Renal cortical epithelial cell (primary cell): ENCODE measurements around the gene GPR21. TPM values are rescaled to one million over a fixed set of nuclear protein-coding genes. Genes with fewer than 3 reads are reported as not detected.

Experiments
- DNase-seq: peaks from one replicate; pipeline ENCODE4 v3.0.0-alpha.2; 2011; ENCODE audit warnings: low read depth
- total RNA-seq: library from RNA; depleted of rRNA; stranded (reverse); fragments of >200 nt; gene quantifications from 2 replicates; pipeline ENCODE4 v1.2.3, GENCODE V29; 2014

GPR21 gene
- total RNA-seq, 1 donor from 2014 or later: 0.50 TPM

GRCh38 chr9:123063896-123064295 is 30.4 kb downstream of the GPR21 start:
- no peak for DNase-seq

DNA sequence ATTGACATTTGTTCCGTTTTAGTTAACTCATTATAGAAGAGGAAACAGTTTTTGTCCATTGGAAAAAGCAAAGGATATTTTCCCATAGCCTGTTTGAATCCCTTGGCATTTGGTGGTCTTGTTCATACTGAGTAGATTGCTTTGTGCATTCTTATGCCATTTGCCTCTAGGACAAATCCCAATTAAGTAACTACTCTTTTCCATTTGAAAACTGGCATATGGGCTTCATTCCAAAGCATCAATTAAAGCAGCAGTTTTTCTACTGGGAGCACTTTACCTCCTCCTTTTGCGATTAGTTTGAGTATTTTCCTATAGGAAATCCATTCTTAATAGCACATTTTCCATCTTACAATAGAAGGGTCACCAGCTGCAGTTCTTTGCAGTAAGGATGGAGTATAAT is 31.2 kb downstream of the GPR21 start:
- DNase-seq: no peak

DNA sequence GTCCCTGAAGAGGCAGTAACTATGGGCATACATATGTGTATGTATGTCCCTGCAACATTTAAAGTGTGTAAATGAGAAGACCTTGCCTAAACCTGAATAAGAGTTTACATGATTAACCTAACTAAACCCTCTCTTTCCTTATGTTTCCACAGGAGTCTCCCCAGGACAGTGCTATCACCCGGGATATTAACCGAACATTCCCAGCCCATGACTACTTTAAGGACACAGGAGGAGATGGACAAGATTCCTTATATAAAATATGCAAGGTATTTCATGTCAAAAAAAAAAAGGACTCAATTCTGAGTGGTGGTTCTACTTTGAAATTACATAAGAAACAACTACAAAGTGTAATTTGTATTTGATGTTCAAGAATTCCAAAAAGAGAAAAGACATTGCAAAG is 31.7 kb downstream of the GPR21 start:
- no peak for DNase-seq

- no peak for DNase-seq
Measured at GRCh38 chr9:123067136-123067535, 33.7 kb downstream of the GPR21 start.

GRCh38 chr9:123069010-123069481 is 35.6 kb downstream of the GPR21 start:
- DNase-seq: no peak

DNA sequence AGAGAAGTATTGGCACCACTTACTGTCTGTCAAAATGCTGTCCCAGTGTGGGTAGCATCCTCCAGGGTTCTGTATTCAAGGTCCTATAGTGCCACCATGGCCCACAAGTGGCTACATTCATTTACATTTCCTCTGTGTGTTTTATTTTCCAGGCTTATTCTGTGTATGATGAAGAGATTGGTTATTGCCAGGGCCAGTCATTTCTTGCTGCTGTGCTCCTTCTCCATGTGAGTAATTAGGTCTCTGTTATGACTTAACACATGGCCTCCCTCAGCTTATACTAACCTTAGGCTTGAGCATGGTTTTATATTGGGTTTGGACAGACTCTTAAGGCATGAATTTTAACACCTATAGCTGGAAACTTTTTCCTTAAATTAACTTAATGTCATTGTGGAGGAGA is 36.7 kb downstream of the GPR21 start:
- DNase-seq: no peak

DNA sequence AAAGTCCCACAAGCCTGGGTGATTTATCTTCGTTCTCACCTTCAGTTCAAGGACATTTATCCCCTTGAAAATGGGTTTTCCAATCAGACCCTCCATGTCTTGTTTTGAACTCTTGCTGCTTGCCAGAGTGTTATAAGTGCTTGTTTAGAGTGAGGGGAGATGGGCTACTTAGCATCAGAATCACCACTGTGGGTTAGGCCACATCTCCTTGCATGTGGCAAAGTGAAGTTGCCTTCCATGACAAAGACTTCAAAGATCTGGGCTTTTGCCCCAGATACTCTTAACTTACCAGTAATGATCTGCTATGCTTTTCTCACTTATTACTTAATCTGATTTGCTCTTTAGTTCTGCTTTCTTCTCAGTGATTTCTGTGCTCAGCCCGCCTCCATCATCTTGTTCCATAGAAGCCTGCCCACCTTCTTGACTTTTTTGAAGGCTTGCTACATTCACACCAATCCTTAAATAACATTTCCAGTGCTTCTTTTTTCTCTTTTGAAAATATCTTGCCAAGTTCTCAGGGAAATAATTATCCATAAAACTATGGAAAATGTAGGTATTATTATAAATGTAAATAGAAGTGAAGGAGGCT is 39.0 kb downstream of the GPR21 start:
- no peak for DNase-seq

- no peak for DNase-seq
Measured at GRCh38 chr9:123073441-123073840, 40.0 kb downstream of the GPR21 start.

- peak; percentile 30 for DNase-seq
Measured at GRCh38 chr9:123073991-123074422, 40.5 kb downstream of the GPR21 start.

DNA sequence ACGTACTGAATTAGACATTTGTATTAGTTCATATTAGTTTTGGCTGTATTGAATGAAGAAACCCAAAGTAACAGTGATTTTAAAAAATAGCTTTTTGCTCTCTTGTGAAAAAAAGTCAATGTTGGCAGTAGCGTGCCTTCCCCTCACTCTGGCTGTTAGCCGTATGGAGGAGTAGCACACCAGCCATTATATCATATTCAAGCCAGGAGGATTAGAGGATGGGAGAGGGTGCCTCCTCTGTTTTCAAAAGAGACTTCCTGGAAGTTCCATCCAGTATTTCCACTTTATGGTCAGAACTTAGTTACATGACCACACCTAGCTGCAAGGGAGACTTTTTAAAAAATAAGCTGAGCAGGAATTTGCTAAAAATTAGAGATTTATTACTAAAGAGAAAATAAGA is 41.2 kb downstream of the GPR21 start:
- DNase-seq: no peak

- no peak for DNase-seq
Measured at GRCh38 chr9:123080444-123080843, 47.0 kb downstream of the GPR21 start.

DNA sequence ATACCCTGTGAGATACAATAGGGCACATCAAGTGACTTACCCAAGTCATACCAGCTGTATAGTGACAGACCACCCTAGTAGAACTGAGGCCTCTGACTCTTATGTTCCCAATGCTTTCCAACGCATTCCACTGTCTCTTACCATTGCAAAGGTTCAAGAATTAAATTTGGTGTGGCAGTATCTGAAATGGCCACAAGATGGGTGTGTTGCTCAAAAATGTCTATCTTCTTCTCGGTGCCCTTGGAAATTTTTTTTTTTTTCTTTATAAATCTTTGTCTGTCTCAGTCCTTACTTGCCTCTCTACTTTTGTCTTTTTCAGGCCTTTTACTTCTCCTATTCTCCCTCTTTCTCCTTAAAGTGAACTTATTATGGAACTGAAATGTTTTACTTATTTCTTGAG is 48.4 kb downstream of the GPR21 start:
- peak; percentile 56 for DNase-seq

- no peak for DNase-seq
Measured at GRCh38 chr9:123083680-123084079, 50.2 kb downstream of the GPR21 start.

DNA sequence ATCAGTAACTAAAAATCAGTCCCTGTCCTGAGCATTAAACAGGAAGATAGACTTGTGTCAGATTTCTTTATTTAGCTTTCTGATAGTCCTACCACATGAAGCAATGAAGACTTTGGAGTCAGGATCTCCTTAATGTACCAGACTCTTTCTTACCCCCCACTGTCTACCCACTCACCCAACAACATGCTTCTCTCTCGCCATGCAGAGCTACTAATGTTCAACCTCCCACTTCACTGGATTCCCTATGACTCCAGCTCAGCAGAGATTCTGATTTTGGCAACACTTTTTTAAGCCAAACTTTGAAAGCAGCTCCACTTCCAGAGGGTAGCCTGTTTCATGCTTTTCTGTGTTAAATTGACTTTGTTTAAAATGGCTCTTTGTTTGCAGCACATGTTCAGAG is 50.8 kb downstream of the GPR21 start:
- no peak for DNase-seq

Other genes starting within 250 kb of the GPR21 start
- not detected in 2 replicates for gene OR5C1, start 244.7 kb upstream of the GPR21 start, total RNA-seq
- not detected in 2 replicates for gene OR1K1, start 233.5 kb upstream of the GPR21 start, total RNA-seq
- gene PDCL, start 205.1 kb upstream of the GPR21 start, total RNA-seq: 51.9 and 53.7 TPM in 2 replicates
- 59.2 and 113 TPM in 2 replicates for gene RC3H2, start 128.3 kb upstream of the GPR21 start, total RNA-seq
- gene ZBTB6, start 120.3 kb upstream of the GPR21 start, total RNA-seq: 16.5 and 18.5 TPM in 2 replicates
- gene ZBTB26, start 102.2 kb upstream of the GPR21 start, total RNA-seq: 3.3 and 11.6 TPM in 2 replicates
- gene RABGAP1, start 92.6 kb upstream of the GPR21 start, total RNA-seq: 18.9 and 56.8 TPM in 2 replicates
- gene STRBP, start 234.9 kb downstream of the GPR21 start, total RNA-seq: 23.8 and 26.0 TPM in 2 replicates